LNCAP (cell line): ENCODE measurements around the gene DNAJC15.

Experiments used
- TF ChIP-seq, protein P1 (sequence below): fragments of 450-650 bp; IDR thresholded peaks from 2 replicates; pipeline ENCODE4 v1.5.1; 2017; ENCODE audit warnings: mild to moderate bottlenecking

The DNAJC15 gene

DNA sequence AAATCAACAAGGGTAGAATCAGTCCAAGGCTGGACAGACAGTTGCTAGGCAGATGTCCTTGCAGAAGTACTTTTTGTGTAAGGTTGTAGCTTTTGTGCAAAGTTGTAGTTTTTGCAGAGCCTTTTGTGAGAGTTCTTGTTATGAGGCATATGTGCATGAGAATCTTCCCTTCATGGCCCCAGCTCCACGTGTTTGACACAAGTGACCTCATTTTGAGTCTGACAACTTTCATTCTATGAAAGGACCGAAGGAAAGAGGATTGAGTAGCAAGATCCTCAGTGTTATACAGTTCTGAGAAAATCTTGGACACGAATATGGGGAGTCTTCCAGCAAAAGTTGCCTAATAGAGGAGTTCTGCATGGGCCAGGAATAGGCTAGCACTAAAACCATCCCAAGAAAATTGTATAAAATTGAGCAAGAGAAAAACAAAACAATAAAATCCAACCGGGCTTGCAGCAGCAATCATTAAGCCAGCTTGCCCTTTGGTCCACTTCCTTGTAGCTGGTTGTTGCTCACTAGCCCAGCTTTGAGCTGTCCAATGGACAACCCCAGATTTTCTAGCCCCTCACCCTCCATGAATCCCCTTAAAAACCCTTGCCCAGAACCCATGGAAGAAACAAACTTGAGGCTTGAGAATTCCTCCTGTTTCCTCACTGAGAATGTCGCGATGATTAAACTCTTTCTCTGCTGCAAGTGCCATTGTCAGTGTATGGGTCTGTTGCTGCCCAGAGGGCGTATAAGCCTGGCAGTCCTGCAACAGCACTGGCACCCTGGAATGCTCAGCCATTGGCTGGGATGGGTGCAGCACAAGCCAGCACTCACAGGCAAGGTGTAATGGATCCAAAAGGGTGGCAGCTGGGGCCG is 37.8 kb upstream of the DNAJC15 start:
- TF ChIP-seq, protein P1, sequence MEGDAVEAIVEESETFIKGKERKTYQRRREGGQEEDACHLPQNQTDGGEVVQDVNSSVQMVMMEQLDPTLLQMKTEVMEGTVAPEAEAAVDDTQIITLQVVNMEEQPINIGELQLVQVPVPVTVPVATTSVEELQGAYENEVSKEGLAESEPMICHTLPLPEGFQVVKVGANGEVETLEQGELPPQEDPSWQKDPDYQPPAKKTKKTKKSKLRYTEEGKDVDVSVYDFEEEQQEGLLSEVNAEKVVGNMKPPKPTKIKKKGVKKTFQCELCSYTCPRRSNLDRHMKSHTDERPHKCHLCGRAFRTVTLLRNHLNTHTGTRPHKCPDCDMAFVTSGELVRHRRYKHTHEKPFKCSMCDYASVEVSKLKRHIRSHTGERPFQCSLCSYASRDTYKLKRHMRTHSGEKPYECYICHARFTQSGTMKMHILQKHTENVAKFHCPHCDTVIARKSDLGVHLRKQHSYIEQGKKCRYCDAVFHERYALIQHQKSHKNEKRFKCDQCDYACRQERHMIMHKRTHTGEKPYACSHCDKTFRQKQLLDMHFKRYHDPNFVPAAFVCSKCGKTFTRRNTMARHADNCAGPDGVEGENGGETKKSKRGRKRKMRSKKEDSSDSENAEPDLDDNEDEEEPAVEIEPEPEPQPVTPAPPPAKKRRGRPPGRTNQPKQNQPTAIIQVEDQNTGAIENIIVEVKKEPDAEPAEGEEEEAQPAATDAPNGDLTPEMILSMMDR, result no peak

DNA sequence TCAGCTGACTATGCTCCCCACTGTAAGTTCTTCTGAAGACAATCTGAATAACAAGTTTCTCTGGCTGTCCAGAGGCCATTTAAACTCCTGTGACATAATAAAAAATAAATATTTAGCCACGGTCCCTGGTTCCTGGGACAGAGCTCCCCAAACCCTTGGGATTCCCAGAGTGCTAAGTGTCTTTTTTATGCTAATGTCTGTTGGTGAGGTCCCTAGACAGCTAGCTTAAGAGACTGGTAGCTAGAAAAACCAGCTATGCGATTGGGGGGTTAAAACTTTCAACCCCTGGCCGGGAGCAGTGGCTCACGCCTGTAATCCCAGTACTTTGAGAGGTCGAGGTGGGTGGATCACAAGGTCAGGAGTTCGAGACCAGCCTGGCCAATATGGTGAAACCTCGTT is 37.2 kb upstream of the DNAJC15 start:
- TF ChIP-seq, protein P1, result no peak

DNA sequence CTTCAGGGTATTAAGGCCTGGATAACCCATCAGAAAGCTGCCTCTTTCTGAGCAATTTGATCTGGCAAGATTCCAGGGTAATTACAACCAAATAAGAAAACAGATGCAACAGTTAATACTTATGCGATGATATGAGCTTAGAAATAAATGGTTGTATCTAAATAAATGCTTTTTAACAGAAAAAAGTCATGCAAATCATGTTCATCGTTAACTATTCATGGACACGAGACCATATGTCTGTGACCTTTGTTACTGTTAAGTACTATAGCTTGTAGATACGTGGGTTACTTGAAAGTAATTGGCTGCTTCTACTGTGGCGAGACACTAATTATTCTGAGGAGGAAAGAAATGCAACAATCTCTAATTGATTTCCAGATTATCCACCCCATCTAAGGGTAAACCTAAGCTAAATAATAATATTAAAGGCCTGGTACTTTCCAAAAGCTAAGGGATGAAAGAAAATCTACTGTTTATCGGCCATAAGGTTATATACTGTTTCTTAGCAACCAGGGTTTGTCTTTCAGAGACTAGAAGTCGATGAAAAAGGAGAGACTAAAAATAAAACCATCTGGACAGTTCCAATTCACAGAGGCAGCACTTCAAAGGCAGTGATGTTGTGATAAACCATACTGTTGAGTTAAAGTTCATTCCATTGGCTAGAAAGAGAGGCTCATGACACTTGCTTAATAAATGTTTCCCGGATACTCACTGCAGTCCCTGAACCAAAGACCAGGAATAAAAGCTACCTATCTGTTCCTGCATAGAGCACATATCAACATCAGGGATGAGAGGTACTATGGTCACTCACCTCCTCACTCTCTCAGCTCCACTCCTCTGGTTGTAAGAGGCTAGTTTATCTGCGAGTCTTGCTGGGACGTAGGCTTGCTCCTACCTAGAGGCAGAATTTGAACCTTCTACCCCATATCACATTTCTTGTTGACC is 32.8 kb upstream of the DNAJC15 start:
- TF ChIP-seq, protein P1, result no peak

DNA sequence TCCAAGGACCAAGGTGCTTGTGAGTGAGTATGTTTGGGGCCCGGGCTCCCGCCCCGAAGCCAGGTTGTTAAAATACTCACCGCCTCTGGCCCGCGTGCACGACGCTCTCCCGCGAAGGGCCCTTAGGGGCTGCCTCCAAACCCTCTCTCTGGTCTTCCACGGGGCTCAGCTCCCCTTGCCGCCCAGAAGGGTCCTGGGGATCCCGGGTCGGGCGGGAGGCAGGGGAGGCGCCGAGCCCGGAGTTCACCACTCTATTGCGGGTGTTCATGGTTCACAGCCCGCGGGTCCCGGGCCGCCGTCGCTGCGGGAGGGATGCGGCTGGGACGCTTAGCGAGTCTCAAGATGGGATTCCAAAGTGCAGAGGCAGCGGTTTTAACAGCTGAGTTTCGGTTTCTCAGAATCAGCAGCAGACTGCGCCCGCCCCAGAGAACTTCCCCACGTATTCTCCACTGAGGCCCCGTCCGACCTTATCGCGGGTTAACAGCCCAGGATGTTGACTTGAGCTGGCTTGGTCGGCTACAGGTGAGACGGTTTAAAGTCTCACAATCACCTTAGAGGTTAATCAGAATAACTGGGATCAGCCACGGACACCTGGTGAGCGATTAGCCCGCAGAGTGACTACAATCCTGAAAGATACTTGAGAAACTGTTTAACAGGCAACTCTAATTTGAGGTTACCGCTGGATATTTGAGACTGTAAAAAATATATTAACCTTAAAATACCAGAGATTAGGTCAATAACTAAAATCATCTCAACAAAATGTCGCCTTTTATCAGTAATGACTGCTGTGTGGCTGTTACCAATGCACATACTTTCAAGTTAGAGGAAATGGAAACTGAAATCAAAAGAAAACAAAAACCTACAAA is 31.3 kb upstream of the DNAJC15 start, which contains the start of gene EPSTI1:
Gene EPSTI1 (minus strand): TSS at position 344 of the 866 bp plus-strand sequence. CDS start 76 bp downstream, at position 268.
- TF ChIP-seq, protein P1, result no peak

DNA sequence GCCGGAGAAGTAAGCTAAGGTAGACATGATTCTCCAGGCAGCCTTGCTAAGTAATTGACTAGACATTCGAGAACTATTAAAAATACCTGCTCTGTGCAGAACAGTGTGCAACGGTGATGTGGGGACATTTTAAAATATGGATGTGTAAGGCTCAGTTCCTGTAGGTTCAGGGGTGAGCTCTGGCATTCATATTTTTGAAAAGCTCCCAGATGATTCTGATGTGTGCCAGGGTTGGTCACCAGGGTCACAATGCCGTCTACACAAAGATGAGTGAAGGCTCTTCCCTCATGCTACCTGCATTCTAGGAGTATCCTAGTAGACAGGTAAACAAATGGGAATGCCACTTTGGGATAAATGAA is 30.6 kb upstream of the DNAJC15 start:
- TF ChIP-seq, protein P1, result no peak

DNA sequence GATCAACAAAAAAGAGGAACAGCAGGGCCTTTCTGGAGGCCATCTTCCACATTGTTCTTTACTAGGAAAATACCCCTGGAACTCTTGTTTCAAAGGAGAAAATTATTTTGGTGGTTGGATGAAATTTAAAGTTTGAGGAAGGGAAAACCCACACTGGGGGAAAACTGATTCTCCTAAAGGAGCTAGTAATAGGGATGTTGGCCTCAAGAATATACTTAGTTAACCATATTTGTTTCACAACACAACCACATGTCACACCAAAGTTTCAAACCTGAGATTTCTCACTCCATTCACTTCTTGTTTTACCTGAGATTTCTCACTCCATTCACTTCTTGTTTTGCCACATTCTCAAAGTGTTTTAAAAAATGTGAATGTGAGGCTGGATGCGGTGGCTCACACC is 28.5 kb upstream of the DNAJC15 start:
- TF ChIP-seq, protein P1, result no peak

DNA sequence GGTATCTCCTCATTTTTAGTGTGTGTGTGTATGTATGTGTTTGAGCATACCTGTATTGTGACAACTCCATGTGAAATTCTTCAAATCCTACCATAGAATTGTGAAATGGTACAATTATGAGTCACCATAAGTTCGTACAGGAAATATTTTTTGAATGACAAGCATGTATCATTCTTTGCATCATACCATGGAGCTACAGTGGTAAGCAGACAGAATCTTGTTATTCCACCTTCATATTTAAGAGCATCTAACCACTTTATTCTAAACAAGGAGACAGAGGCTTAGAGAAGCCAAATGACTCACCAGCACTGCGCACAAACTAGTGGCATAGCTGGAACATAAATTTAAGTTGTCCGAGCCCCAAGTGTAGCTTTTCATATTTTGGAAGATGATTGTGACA is 26.8 kb upstream of the DNAJC15 start:
- TF ChIP-seq, protein P1, result no peak
